ENCODE results near the gene NKAIN2.

Gene NKAIN2

GRCh38 chr6:124783344-124783743 is 979.7 kb downstream of the NKAIN2 start:
- H3K27me3 ChIP-seq (ENCODE audit: control insufficient read depth in 2 of 2, insufficient read depth in 2 of 2, low read length in 2 of 2): no peaks in the 10 kb centered on the region
- H3K4me1 ChIP-seq (ENCODE audit: control insufficient read depth in 2 of 2, insufficient read depth in 2 of 2, low read length in 2 of 2): no peaks in the 10 kb centered on the region

DNA sequence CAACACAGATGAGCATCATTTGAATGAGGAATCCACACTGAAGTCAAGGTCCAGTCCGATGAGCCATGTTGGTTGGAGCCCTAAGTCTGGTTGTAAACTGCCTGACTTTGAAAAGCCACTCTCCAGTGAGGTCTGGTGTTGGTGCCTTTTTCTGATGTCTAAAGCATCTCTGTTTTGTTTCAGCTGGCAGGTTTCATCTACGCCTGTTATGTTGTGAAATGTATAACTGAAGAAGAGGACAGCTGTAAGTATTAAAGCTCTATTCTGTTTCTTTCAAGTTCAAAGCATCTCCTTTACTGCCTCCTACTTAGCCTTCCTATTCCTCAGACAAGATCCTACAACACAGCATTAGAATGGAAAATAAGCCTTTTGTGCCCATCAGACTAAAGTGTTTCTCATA is 987.5 kb downstream of the NKAIN2 start:
- no peaks in the 10 kb centered on the region for H3K4me1 ChIP-seq (ENCODE audit: control insufficient read depth in 2 of 2, insufficient read depth in 2 of 2, low read length in 2 of 2)
- no peak overlapping the region for H3K4me3 ChIP-seq (ENCODE audit: low read length in 2 of 2)
- no peaks in the 10 kb centered on the region for H3K9me3 ChIP-seq (ENCODE audit: control insufficient read depth in 2 of 2, low read length in 2 of 2)
- H3K27me3 ChIP-seq (ENCODE audit: control insufficient read depth in 2 of 2, insufficient read depth in 2 of 2, low read length in 2 of 2): no peaks in the 10 kb centered on the region
- H3K36me3 ChIP-seq (ENCODE audit: control insufficient read depth in 2 of 2, insufficient read depth in 2 of 2, low read length in 2 of 2): no peaks in the 10 kb centered on the region
- H3K9ac ChIP-seq (ENCODE audit: low read depth in 1 of 2, low read length in 2 of 2): no peak overlapping the region
- H3K27ac ChIP-seq (ENCODE audit: low read depth in 2 of 2, low read length in 2 of 2): no peak overlapping the region

More at GRCh38 chr6:124783344-124783743, 979.7 kb downstream of the NKAIN2 start:
- H3K9me3 ChIP-seq (ENCODE audit: control insufficient read depth in 2 of 2, low read length in 2 of 2): no peaks in the 10 kb centered on the region
- H3K27ac ChIP-seq (ENCODE audit: low read depth in 2 of 2, low read length in 2 of 2): no peak overlapping the region
- no peak overlapping the region for H3K4me3 ChIP-seq (ENCODE audit: low read length in 2 of 2)
- no peaks in the 10 kb centered on the region for H3K36me3 ChIP-seq (ENCODE audit: control insufficient read depth in 2 of 2, insufficient read depth in 2 of 2, low read length in 2 of 2)
- no peak overlapping the region for H3K9ac ChIP-seq (ENCODE audit: low read depth in 1 of 2, low read length in 2 of 2)

- Histone ChIP-seq H3K27ac (ENCODE audit: low read depth in 2 of 2, low read length in 2 of 2) (no peak overlapping the region), H3K9me3 (ENCODE audit: control insufficient read depth in 2 of 2, low read length in 2 of 2) (no peaks in the 10 kb centered on the region), H3K36me3 (ENCODE audit: control insufficient read depth in 2 of 2, insufficient read depth in 2 of 2, low read length in 2 of 2) (no peaks in the 10 kb centered on the region), H3K4me1 (ENCODE audit: control insufficient read depth in 2 of 2, insufficient read depth in 2 of 2, low read length in 2 of 2) (no peaks in the 10 kb centered on the region), H3K9ac (ENCODE audit: low read depth in 1 of 2, low read length in 2 of 2) (no peak overlapping the region), H3K27me3 (ENCODE audit: control insufficient read depth in 2 of 2, insufficient read depth in 2 of 2, low read length in 2 of 2) (no peaks in the 10 kb centered on the region), H3K4me3 (ENCODE audit: low read length in 2 of 2) (no peak overlapping the region)
Measured at GRCh38 chr6:124792386-124792785, 988.7 kb downstream of the NKAIN2 start.

DNA sequence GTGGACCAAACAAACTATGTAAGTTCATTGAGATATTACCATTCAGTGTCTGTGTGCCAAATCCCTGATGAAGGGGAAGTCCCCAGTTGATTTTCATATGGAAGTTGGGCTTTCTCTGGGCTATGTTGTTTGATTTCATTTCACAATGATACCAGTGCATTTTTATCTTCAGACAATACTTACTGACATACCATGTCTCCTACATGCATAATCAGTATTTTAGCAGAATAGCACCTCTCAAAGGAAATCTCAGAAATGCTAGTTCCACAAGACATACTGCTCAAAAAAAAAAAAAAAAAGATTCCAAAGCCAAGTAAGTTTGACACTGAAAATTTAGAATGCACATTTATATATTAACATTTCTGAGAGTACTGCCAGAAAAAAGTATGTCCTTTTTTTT is 989.7 kb downstream of the NKAIN2 start:
- no peaks in the 10 kb centered on the region for H3K9me3 ChIP-seq (ENCODE audit: control insufficient read depth in 2 of 2, low read length in 2 of 2)
- no peak overlapping the region for H3K27ac ChIP-seq (ENCODE audit: low read depth in 2 of 2, low read length in 2 of 2)
- H3K4me1 ChIP-seq (ENCODE audit: control insufficient read depth in 2 of 2, insufficient read depth in 2 of 2, low read length in 2 of 2): no peaks in the 10 kb centered on the region
- no peak overlapping the region for H3K9ac ChIP-seq (ENCODE audit: low read depth in 1 of 2, low read length in 2 of 2)
- no peaks in the 10 kb centered on the region for H3K27me3 ChIP-seq (ENCODE audit: control insufficient read depth in 2 of 2, insufficient read depth in 2 of 2, low read length in 2 of 2)
- no peak overlapping the region for H3K4me3 ChIP-seq (ENCODE audit: low read length in 2 of 2)
- H3K36me3 ChIP-seq (ENCODE audit: control insufficient read depth in 2 of 2, insufficient read depth in 2 of 2, low read length in 2 of 2): no peaks in the 10 kb centered on the region

- no peaks in the 10 kb centered on the region for H3K9me3 ChIP-seq (ENCODE audit: control insufficient read depth in 2 of 2, low read length in 2 of 2)
- H3K9ac ChIP-seq (ENCODE audit: low read depth in 1 of 2, low read length in 2 of 2): no peak overlapping the region
- no peak overlapping the region for H3K4me3 ChIP-seq (ENCODE audit: low read length in 2 of 2)
- no peaks in the 10 kb centered on the region for H3K4me1 ChIP-seq (ENCODE audit: control insufficient read depth in 2 of 2, insufficient read depth in 2 of 2, low read length in 2 of 2)
- H3K36me3 ChIP-seq (ENCODE audit: control insufficient read depth in 2 of 2, insufficient read depth in 2 of 2, low read length in 2 of 2): no peaks in the 10 kb centered on the region
- H3K27me3 ChIP-seq (ENCODE audit: control insufficient read depth in 2 of 2, insufficient read depth in 2 of 2, low read length in 2 of 2): no peaks in the 10 kb centered on the region
- H3K27ac ChIP-seq (ENCODE audit: low read depth in 2 of 2, low read length in 2 of 2): no peak overlapping the region
Measured at GRCh38 chr6:124795643-124796463, 992.2 kb downstream of the NKAIN2 start.

- H3K9ac ChIP-seq (ENCODE audit: low read depth in 1 of 2, low read length in 2 of 2): no peak overlapping the region
- H3K36me3 ChIP-seq (ENCODE audit: control insufficient read depth in 2 of 2, insufficient read depth in 2 of 2, low read length in 2 of 2): no peaks in the 10 kb centered on the region
- H3K9me3 ChIP-seq (ENCODE audit: control insufficient read depth in 2 of 2, low read length in 2 of 2): no peaks in the 10 kb centered on the region
- H3K27me3 ChIP-seq (ENCODE audit: control insufficient read depth in 2 of 2, insufficient read depth in 2 of 2, low read length in 2 of 2): no peaks in the 10 kb centered on the region
- no peak overlapping the region for H3K27ac ChIP-seq (ENCODE audit: low read depth in 2 of 2, low read length in 2 of 2)
- no peaks in the 10 kb centered on the region for H3K4me1 ChIP-seq (ENCODE audit: control insufficient read depth in 2 of 2, insufficient read depth in 2 of 2, low read length in 2 of 2)
- no peak overlapping the region for H3K4me3 ChIP-seq (ENCODE audit: low read length in 2 of 2)
Measured at GRCh38 chr6:124796464-124796970, 992.9 kb downstream of the NKAIN2 start.

DNA sequence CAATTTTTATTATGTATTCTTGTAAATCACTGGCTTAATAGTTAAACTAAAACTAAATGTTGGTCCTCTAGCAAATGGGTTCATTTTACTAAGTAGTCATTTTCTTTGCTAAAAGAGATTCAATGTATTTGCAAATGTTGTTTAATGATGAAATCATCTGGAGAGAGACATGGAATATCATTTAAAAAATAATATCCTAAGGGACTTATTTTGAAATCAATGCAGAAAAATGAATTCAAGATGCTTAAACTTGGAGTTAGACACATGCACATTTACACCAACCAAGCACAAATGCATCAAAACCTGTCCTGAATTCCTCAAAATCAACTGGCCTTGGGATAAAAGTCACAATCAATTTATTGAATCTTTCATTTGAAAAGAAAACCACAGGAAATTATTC is 993.6 kb downstream of the NKAIN2 start:
- Histone ChIP-seq H3K4me1 (ENCODE audit: control insufficient read depth in 2 of 2, insufficient read depth in 2 of 2, low read length in 2 of 2) (no peaks in the 10 kb centered on the region), H3K27ac (ENCODE audit: low read depth in 2 of 2, low read length in 2 of 2) (no peak overlapping the region), H3K4me3 (ENCODE audit: low read length in 2 of 2) (no peak overlapping the region), H3K9ac (ENCODE audit: low read depth in 1 of 2, low read length in 2 of 2) (no peak overlapping the region), H3K9me3 (ENCODE audit: control insufficient read depth in 2 of 2, low read length in 2 of 2) (no peaks in the 10 kb centered on the region), H3K27me3 (ENCODE audit: control insufficient read depth in 2 of 2, insufficient read depth in 2 of 2, low read length in 2 of 2) (no peaks in the 10 kb centered on the region), H3K36me3 (ENCODE audit: control insufficient read depth in 2 of 2, insufficient read depth in 2 of 2, low read length in 2 of 2) (no peaks in the 10 kb centered on the region)

GRCh38 chr6:124798942-124799496 is 995.4 kb downstream of the NKAIN2 start:
- Histone ChIP-seq H3K9me3 (ENCODE audit: control insufficient read depth in 2 of 2, low read length in 2 of 2) (no peaks in the 10 kb centered on the region), H3K27ac (ENCODE audit: low read depth in 2 of 2, low read length in 2 of 2) (no peak overlapping the region), H3K36me3 (ENCODE audit: control insufficient read depth in 2 of 2, insufficient read depth in 2 of 2, low read length in 2 of 2) (no peaks in the 10 kb centered on the region), H3K4me3 (ENCODE audit: low read length in 2 of 2) (no peak overlapping the region), H3K27me3 (ENCODE audit: control insufficient read depth in 2 of 2, insufficient read depth in 2 of 2, low read length in 2 of 2) (no peaks in the 10 kb centered on the region), H3K9ac (ENCODE audit: low read depth in 1 of 2, low read length in 2 of 2) (no peak overlapping the region), H3K4me1 (ENCODE audit: control insufficient read depth in 2 of 2, insufficient read depth in 2 of 2, low read length in 2 of 2) (no peaks in the 10 kb centered on the region)

- no peaks in the 10 kb centered on the region for H3K4me1 ChIP-seq (ENCODE audit: control insufficient read depth in 2 of 2, insufficient read depth in 2 of 2, low read length in 2 of 2)
- no peaks in the 10 kb centered on the region for H3K27me3 ChIP-seq (ENCODE audit: control insufficient read depth in 2 of 2, insufficient read depth in 2 of 2, low read length in 2 of 2)
- H3K4me3 ChIP-seq (ENCODE audit: low read length in 2 of 2): no peak overlapping the region
- no peak overlapping the region for H3K9ac ChIP-seq (ENCODE audit: low read depth in 1 of 2, low read length in 2 of 2)
- no peaks in the 10 kb centered on the region for H3K9me3 ChIP-seq (ENCODE audit: control insufficient read depth in 2 of 2, low read length in 2 of 2)
- H3K36me3 ChIP-seq (ENCODE audit: control insufficient read depth in 2 of 2, insufficient read depth in 2 of 2, low read length in 2 of 2): no peaks in the 10 kb centered on the region
- no peak overlapping the region for H3K27ac ChIP-seq (ENCODE audit: low read depth in 2 of 2, low read length in 2 of 2)
Measured at GRCh38 chr6:124799638-124800037, 996.0 kb downstream of the NKAIN2 start.

DNA sequence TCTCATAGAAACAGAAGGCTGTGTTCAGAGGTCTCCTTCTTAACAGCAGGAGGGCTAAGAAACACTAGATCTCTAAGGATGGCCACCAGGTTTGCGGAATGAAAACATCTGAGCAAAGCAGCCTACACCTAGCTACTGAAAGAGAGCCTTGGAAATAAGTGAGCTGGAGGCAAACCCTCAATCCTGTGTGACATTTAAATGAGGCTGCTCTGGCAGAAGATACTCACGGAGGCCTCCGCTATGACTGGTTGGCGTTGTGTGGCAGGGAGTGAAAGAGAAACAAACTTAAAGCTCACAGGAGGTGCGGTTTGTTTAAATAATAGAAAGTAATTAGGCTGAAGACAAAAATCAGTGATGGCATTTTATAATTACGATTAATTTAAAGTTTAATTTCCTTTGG is 996.6 kb downstream of the NKAIN2 start:
- H3K27ac ChIP-seq (ENCODE audit: low read depth in 2 of 2, low read length in 2 of 2): no peak overlapping the region
- no peaks in the 10 kb centered on the region for H3K27me3 ChIP-seq (ENCODE audit: control insufficient read depth in 2 of 2, insufficient read depth in 2 of 2, low read length in 2 of 2)
- no peaks in the 10 kb centered on the region for H3K4me1 ChIP-seq (ENCODE audit: control insufficient read depth in 2 of 2, insufficient read depth in 2 of 2, low read length in 2 of 2)
- H3K36me3 ChIP-seq (ENCODE audit: control insufficient read depth in 2 of 2, insufficient read depth in 2 of 2, low read length in 2 of 2): no peaks in the 10 kb centered on the region
- no peaks in the 10 kb centered on the region for H3K9me3 ChIP-seq (ENCODE audit: control insufficient read depth in 2 of 2, low read length in 2 of 2)
- no peak overlapping the region for H3K4me3 ChIP-seq (ENCODE audit: low read length in 2 of 2)
- no peak overlapping the region for H3K9ac ChIP-seq (ENCODE audit: low read depth in 1 of 2, low read length in 2 of 2)

Data from mucosa of rectum (tissue), 2 donors.